ENCODE results near the gene CRTAC1. TPM values are rescaled to one million over a fixed set of nuclear protein-coding genes. Genes with fewer than 3 reads are reported as not detected.
A peak's percentile ranks its signal among the peaks of the same experiment; 100 is the strongest.

The CRTAC1 gene
- total and polyA plus RNA-seq, 9 of the 15 experiments (the other 6 are each of a cell fraction or from before 2014, with no cell fraction given), result not detected

GRCh38 chr10:97886286-97886685 lies 144.1 kb downstream of the CRTAC1 start:
- no TSS peak for BruUV-seq (replicated peaks)

GRCh38 chr10:97883092-97883485 lies 147.3 kb downstream of the CRTAC1 start:
- ChIA-PET POLR2A (no interaction called here), CTCF (ENCODE audit: low intra/inter-chr PET ratio) (no interaction called here)
- no peak for DNase-seq (ENCODE audit: extremely low read depth in 1 of 4, low spot score in 3 of 4)
- no peak overlapping the region for H3K4me3 ChIP-seq
- in situ Hi-C loops (cut with MboI), result no loop called here
- no peaks in the 10 kb centered on the region for H3K9me3 ChIP-seq (replicated peaks; ENCODE audit: control insufficient read depth, insufficient read depth, low read depth, low read length)
- no peaks in the 10 kb centered on the region for H4K20me1 ChIP-seq (replicated peaks; ENCODE audit: control insufficient read depth, insufficient read depth, low read length)
- H3K36me3 ChIP-seq (ENCODE audit: control insufficient read depth, insufficient read depth, low read length), result no peaks in the 10 kb centered on the region
- H3K4me1 ChIP-seq (replicated peaks in 1 of 2; ENCODE audit: control insufficient read depth in 2 of 2, insufficient read depth in 2 of 2, low read length in 2 of 2), result no peaks in the 10 kb centered on the region; a peak in 2 of 5 replicates
- FAIRE-seq, result no peak
- BruUV-seq (replicated peaks), result no TSS peak
- H3K4me2 ChIP-seq (ENCODE audit: insufficient read depth, low read length), result no peak overlapping the region
- no peaks in the 10 kb centered on the region for H3K79me2 ChIP-seq (ENCODE audit: control insufficient read depth, insufficient read depth, low read length)
- 0% methylated on average over 3 of the region's 3 CpGs for WGBS (ENCODE audit: insufficient coverage, low coverage, missing lambda C conversion rate)
- no peaks in the 10 kb centered on the region for H3K9me1 ChIP-seq (ENCODE audit: control insufficient read depth, insufficient read depth, low read length)
- no peak overlapping the region for H3K9ac ChIP-seq (ENCODE audit: insufficient read depth in 1 of 2, low read depth in 2 of 2, low read length in 2 of 2)
- intact Hi-C loops (cut with micrococcal nuclease), result no loop called here
- peaks cover 0 to 5% of the 10 kb centered on the region in 2 experiments; a peak in 1 of 5 replicates for H3K27me3 ChIP-seq (ENCODE audit: control insufficient read depth in 2 of 2, insufficient read depth in 2 of 2, low read length in 2 of 2)
- ATAC-seq, result no peak
- H2AFZ ChIP-seq (ENCODE audit: low read depth, low read length), result no peak overlapping the region
- no peak overlapping the region for H3K27ac ChIP-seq (ENCODE audit: extremely low read depth, low read depth, low read length)
- TF ChIP-seq SP2 (IDR thresholded peaks at IDR 0.05; ENCODE audit: extremely low read depth, low read depth, low read length, poor library complexity, severe bottlenecking) (no peak), ZNF778 (CRISPR knock-in tag; IDR thresholded peaks at IDR 0.05) (no peak), SFPQ (IDR thresholded peaks at IDR 0.05; ENCODE audit: low read depth, low read length) (no peak), TRIM24 (IDR thresholded peaks at IDR 0.05) (no peak), ZFPM2 (CRISPR knock-in tag; IDR thresholded peaks at IDR 0.05) (no peak), ZNF830 (CRISPR knock-in tag; IDR thresholded peaks at IDR 0.05) (no peak), ID3 (CRISPR knock-in tag; IDR thresholded peaks at IDR 0.05) (no peak), ID3 (tag; IDR thresholded peaks at IDR 0.05) (no peak), ZNF644 (tag; IDR thresholded peaks at IDR 0.05; ENCODE audit: low read depth) (no peak), CAMTA2 (CRISPR knock-in tag; conservative IDR thresholded peaks at IDR 0.05) (no peak), CREB3 (tag; conservative IDR thresholded peaks at IDR 0.05; ENCODE audit: low read depth) (no peak), PTBP1 (IDR thresholded peaks at IDR 0.05; ENCODE audit: low read depth, low read length) (no peak), ELF4 (CRISPR knock-in tag; IDR thresholded peaks at IDR 0.05) (no peak), TCFL5 (CRISPR knock-in tag; conservative IDR thresholded peaks at IDR 0.05) (no peak)

More at GRCh38 chr10:97886286-97886685, 144.1 kb downstream of the CRTAC1 start:
- Histone ChIP-seq H3K9ac (ENCODE audit: insufficient read depth in 1 of 2, low read depth in 2 of 2, low read length in 2 of 2) (0 out of 4 replicates have a peak overlapping the region, but pooled peaks of 1 of the 2 experiments have one; percentile 13), H3K79me2 (ENCODE audit: control insufficient read depth, insufficient read depth, low read length) (no peaks in the 10 kb centered on the region), H3K27me3 (ENCODE audit: control insufficient read depth in 2 of 2, insufficient read depth in 2 of 2, low read length in 2 of 2) (peaks cover 0 to 5% of the 10 kb centered on the region in 2 experiments; a peak in 1 of 5 replicates), H3K4me1 (replicated peaks in 1 of 2; ENCODE audit: control insufficient read depth in 2 of 2, insufficient read depth in 2 of 2, low read length in 2 of 2) (peaks cover 12% of the 10 kb centered on the region in 2 experiments), H3K4me2 (ENCODE audit: insufficient read depth, low read length) (no peak overlapping the region), H4K20me1 (replicated peaks; ENCODE audit: control insufficient read depth, insufficient read depth, low read length) (no peaks in the 10 kb centered on the region), H3K4me3 (no peak overlapping the region), H3K9me1 (ENCODE audit: control insufficient read depth, insufficient read depth, low read length) (no peaks in the 10 kb centered on the region), H3K9me3 (replicated peaks; ENCODE audit: control insufficient read depth, insufficient read depth, low read depth, low read length) (no peaks in the 10 kb centered on the region), H3K27ac (ENCODE audit: extremely low read depth, low read depth, low read length) (no peak overlapping the region), H3K36me3 (ENCODE audit: control insufficient read depth, insufficient read depth, low read length) (no peaks in the 10 kb centered on the region), H2AFZ (ENCODE audit: low read depth, low read length) (no peak overlapping the region)
- WGBS (ENCODE audit: insufficient coverage, low coverage, missing lambda C conversion rate), result 52% methylated on average over 5 of the region's 5 CpGs
- in situ Hi-C loops (cut with MboI), result no loop called here
- ATAC-seq (no peak), DNase-seq (ENCODE audit: extremely low read depth in 1 of 4, low spot score in 3 of 4) (no peak), FAIRE-seq (no peak)
- POLR2A ChIA-PET, result no interaction called here
- intact Hi-C loops (cut with micrococcal nuclease), result no loop called here
- no peak for TF ChIP-seq CBX5 (IDR thresholded peaks at IDR 0.05; ENCODE audit: borderline replicate concordance, low read depth)
- CTCF ChIA-PET (ENCODE audit: low intra/inter-chr PET ratio), result no interaction called here
